GM19025 (cell line): ENCODE data around the gene HK1.
"Not testable (repeated sequence)": the region's sequence is repeated elsewhere in the genome, so short reads cannot be mapped to it uniquely, and the experiment has no call there.

Source experiments
- ATAC-seq: cut with Tn5 transposase; IDR thresholded peaks from one replicate; pipeline ENCODE4 v1.9.1; 2021; ENCODE audit warnings: mild to moderate bottlenecking, low read depth, moderate library complexity; ENCODE audit not compliant: unreplicated experiment

HK1 gene

GRCh38 chr10:69278446-69278963, at the start of gene HK1:
Gene HK1 (plus strand): TSS chr10:69278496.
- ATAC-seq, result no peak

- no peak for ATAC-seq
Measured at GRCh38 chr10:69229616-69229916, 48.7 kb upstream of the HK1 start.

DNA sequence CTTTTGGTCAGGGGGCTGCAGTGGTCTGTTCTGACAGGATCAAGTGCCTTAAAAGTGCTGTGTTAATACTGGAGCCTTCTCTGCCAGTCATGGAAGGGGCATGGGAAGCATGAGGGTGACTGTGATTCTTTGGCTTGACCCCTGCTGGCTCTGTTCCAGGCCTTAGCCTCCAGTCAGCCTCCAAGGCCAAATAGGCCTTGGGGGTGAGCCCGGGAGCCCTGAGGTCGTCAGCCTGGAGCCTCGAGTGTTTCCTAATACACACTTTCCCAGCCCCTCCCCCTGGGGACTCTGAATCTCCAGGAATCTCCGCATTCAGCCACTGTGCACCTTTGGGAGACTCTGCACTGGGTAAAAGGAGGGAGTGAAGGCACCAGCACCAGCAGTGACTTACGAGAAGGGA, 48.2 kb upstream of the HK1 start:
- ATAC-seq, result no peak

GRCh38 chr10:69232252-69232651, 46.0 kb upstream of the HK1 start:
- ATAC-seq, result no peak

- no peak for ATAC-seq
Measured at GRCh38 chr10:69232736-69233480, 45.4 kb upstream of the HK1 start.

GRCh38 chr10:69234447-69234846, 43.8 kb upstream of the HK1 start:
- ATAC-seq, result no peak

DNA sequence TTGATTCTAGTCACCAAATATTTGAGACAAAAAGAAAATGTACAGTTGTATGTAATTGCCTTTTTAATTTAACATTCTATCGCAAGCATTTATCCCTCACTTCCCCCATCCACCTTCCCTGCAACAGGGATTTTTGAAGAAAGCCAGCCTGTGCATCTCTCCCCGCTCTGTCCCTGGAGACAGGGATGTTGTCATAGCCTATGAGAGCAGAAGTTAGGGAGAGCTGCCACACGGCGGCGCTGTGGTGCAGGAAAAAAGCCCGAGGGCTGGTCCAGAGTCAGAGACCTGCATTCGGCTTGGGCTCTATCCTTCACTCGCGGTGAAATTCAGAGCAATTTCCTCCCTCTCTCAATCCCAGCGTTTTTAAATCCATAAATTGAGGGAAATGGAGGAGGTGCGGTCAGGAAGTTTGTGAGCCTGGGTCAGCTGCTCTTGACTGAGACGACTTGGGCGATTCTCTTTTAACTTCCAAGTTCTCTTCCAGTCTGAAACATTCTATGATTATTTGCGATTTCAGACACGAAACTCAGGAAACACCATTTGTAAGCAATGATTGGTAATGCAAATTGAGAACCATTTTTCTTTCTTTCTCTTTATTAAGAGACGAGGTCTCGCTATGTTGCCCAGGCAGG, 40.7 kb upstream of the HK1 start:
- peak; percentile 89 for ATAC-seq

- no peak for ATAC-seq
Measured at GRCh38 chr10:69239136-69239535, 39.2 kb upstream of the HK1 start.

DNA sequence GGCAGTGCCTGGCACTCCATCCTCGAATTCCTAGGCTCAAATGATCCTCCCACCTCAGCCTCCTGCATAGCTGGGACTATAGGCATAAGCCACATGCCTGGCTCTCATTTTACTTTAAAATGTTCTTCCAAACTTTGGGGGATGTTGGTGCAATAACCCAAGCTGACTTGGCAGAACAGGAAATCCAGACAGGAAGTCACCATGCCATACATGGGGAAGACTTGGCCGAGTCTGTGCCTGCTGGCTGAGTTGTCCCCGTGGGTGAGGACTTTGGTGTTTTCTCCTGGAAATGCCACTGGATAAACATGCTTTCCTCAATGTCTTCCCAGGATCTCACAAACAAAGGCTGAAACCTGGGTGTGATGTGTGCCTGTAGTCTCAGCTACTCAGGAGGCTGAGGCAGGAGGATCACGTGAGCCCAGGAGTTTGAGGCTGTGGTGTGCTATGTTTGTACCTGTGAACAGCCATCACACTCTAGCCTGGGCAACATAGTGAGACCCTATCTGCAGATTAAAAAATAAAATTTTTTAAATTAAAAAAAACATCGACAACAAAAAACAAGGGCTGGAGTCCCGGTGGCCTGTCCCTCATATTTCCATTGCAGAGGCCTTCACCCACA, 38.4 kb upstream of the HK1 start:
- ATAC-seq, result no peak

GRCh38 chr10:69240455-69240854, 37.8 kb upstream of the HK1 start:
- no peak for ATAC-seq

DNA sequence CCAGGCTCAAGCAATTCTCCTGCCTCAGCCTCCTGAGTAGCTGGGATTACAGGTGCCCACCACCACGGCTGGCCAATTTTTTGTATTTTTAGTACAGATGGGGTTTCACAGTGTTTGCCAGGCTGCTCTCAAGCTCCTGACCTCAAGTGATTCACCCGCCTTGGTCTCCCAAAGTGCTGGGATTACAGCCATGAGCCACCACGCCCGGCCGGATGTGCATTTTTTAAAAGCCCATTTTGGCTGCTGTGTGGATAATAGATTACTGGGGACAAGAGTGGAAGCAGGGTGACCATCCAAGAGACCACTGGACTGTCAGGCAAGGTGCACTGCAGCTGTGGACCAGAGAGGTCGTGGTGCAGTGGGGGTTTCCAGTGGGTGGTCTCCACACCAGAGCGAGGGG, 36.7 kb upstream of the HK1 start:
- ATAC-seq, result no peak

DNA sequence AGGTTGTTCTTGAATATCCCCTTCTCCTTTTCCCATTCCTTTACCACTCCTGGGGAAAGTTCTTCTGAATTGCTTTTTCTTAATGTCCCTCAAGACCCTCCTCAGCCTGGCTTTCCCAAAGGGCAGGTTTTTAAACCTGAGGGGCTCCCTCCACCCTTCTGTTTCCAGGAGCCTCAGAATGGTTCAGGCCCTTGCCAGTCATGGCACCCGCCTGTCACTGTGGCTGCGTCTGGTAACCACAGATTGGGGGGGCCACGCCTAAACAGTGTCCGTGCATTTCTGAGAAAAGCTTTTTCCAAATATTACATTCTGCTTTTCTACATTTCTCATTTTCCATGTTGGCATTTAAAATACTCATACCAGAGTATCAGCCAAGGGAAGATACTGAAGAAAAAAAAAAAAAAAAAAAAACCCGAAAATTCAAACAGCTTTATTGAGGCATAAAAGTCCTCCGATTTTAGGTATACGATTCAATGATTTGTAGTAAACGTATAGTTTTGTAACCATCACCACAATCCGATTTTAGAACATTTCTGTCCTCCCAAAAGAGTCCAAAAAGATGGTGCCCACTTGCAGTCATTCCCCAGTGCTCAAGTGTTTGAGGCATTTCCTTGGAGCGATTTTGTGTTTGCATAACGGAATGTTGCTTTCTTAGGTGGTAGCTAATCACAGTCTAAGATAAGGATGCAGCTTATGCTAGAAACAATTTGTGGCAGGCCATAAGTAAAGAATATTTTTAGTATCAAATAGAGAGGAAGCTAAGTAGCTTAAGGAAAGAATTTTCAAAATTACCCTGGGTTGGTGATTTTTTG, 36.0 kb upstream of the HK1 start:
- no peak for ATAC-seq

DNA sequence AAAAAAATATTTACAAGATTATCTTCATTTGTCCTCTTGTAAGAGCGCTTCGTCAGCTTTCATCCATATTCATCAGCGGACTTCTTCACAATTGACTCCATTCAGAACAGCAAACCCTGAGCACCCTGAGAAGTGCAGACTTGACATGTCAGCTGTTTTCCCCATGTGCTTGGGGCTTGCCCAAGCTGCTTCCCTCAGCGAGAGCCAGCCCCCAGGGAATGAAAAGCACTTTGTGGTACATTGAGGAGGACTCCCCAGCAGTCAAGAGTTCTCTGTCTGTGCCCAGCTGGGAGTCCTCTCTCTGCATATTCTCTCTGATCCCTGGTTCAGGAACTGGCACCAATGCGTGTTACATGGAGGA, 35.5 kb upstream of the HK1 start:
- ATAC-seq, result no peak

DNA sequence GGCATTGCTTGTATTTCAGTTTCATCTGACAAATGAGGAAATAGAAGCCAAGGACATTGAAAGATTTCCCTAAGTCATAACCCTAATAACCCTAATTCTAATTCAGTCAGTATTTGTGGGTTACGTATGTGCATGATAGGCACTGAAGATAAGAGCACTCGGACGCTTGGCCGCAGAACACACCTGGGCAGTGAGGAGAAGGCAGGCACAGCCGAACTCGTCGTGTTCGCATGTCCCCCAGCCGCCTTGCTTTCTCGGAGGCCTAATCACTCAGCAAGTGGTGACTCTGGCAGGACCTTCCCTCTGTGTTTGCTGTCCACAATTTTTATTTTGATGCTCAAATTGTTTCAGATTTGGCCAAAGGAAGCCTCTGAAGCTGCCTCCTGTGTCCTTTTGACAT, 34.5 kb upstream of the HK1 start:
- ATAC-seq, result no peak

- ATAC-seq, result no peak
Measured at GRCh38 chr10:69246036-69246435, 32.3 kb upstream of the HK1 start.

DNA sequence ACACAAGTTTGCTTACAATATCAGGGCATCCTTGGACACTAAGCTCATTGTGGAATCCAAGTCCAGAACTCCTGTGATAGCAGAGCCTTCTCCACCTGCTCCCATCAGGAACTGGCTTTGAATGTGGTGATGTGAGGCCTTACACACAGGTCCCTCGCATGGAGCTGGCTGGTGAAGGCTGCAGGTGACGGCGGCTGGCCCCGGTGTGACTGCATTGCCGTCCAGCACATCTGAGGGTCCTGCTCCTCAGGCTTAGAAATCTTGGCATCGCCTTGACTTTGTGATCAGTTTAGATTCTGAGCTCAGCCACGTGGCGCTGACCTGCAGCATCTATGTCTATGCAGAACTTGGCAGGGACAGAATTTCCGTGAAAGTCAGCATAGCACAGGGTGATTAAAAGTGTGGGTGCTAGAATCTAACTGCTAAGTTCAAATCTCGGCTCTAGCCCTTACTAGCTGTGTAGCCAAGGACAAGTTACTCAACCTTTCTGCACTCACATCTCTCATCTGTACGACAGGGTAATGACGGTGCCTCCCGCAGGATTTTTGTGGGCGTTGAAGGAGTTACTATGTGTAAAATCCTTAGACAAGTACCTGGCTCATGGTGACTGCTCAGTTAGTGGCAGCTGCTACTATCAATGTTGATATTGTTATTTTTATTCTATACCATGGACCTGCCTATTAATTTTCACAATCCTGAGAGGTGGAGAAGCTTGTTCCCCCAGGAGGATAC, 31.5 kb upstream of the HK1 start:
- ATAC-seq, result no peak

DNA sequence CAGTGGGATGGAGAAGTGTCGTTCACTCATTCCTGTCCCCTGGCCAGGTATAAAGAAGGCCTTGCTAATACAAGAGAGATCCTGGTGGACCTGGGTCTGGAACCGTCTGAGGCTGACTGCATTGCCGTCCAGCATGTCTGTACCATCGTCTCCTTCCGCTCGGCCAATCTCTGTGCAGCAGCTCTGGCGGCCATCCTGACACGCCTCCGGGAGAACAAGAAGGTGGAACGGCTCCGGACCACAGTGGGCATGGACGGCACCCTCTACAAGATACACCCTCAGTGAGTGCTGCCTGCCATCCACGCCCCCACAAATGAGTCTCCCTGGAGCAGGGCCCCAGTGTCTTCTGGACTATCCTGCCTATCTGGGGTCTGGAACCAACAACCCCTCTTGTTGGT, 31.0 kb upstream of the HK1 start:
- no peak for ATAC-seq

DNA sequence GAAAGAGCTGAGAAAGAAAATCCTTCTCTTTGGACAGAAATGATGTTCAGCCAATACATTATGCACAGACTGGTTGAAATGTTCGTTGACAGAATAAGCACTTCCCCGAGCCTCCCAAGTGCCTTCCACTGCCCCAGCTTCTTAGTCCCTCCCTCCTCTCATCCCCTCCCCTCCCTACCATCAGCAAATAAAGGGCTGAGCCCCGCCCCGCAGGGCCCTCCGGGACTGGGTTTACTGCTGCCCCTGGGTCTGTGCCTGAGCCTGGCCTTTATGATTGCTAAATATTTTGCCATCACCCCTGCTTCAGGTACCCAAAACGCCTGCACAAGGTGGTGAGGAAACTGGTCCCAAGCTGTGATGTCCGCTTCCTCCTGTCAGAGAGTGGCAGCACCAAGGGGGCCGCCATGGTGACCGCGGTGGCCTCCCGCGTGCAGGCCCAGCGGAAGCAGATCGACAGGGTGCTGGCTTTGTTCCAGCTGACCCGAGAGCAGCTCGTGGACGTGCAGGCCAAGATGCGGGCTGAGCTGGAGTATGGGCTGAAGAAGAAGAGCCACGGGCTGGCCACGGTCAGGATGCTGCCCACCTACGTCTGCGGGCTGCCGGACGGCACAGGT, 30.1 kb upstream of the HK1 start:
- ATAC-seq, result no peak

- no peak for ATAC-seq
Measured at GRCh38 chr10:69250041-69250440, 28.3 kb upstream of the HK1 start.

- ATAC-seq, result not testable (repeated sequence)
Measured at GRCh38 chr10:69251417-69251816, 26.9 kb upstream of the HK1 start.
